ENCODE data around the gene NTRK2. TPM values are rescaled to one million over a fixed set of nuclear protein-coding genes. Genes with fewer than 3 reads are reported as not detected.

NTRK2 gene
- total and polyA plus RNA-seq, 10 of the 15 experiments (the other 5 are each of a cell fraction or from before 2014, with no cell fraction given): 0.42 to 4.6 (median 0.65) TPM

DNA sequence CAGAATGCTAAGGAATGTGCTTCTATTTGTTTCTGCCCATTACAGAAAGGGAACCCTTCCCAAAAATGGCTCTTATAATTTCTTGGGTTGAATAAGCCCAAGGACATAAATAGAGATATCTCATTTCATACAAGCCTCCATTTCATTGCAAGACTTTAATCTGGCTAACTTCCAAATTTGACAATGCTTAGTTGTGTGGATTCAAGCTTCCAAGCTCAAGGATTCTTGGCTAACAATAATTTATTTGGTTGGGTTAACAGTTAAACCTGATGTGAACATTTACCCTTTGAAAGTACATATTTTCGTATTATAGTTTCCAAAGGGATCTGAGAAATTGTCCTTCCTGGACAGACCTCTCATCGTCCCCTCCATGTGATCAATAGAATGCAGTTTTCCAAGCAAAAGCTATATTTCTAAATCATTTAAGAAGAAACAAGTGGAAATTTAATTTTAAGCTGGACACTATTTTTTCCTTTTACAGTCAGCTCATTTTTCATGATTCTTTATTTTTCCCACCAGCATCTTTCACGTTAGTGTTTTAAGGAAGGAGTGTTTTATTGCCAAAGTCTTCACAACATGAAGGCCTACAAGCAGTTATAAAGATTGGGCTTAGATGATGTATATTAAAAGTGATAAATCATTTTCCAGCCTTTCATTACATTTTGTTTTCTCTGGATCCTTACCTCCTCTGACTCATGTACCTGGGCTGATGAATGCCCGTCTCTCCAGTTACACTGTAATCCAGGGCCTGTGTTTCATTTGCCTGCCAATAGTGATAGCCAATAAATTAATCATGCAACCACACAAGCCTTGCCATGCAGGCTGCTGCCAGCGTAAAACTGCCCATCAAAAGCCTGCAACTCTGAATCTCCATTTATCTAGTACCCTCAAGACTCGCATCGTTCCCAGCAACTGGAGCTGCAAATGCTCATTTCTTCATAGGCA is 176.7 kb downstream of the NTRK2 start (continued):
- TF ChIP-seq, protein P1, sequence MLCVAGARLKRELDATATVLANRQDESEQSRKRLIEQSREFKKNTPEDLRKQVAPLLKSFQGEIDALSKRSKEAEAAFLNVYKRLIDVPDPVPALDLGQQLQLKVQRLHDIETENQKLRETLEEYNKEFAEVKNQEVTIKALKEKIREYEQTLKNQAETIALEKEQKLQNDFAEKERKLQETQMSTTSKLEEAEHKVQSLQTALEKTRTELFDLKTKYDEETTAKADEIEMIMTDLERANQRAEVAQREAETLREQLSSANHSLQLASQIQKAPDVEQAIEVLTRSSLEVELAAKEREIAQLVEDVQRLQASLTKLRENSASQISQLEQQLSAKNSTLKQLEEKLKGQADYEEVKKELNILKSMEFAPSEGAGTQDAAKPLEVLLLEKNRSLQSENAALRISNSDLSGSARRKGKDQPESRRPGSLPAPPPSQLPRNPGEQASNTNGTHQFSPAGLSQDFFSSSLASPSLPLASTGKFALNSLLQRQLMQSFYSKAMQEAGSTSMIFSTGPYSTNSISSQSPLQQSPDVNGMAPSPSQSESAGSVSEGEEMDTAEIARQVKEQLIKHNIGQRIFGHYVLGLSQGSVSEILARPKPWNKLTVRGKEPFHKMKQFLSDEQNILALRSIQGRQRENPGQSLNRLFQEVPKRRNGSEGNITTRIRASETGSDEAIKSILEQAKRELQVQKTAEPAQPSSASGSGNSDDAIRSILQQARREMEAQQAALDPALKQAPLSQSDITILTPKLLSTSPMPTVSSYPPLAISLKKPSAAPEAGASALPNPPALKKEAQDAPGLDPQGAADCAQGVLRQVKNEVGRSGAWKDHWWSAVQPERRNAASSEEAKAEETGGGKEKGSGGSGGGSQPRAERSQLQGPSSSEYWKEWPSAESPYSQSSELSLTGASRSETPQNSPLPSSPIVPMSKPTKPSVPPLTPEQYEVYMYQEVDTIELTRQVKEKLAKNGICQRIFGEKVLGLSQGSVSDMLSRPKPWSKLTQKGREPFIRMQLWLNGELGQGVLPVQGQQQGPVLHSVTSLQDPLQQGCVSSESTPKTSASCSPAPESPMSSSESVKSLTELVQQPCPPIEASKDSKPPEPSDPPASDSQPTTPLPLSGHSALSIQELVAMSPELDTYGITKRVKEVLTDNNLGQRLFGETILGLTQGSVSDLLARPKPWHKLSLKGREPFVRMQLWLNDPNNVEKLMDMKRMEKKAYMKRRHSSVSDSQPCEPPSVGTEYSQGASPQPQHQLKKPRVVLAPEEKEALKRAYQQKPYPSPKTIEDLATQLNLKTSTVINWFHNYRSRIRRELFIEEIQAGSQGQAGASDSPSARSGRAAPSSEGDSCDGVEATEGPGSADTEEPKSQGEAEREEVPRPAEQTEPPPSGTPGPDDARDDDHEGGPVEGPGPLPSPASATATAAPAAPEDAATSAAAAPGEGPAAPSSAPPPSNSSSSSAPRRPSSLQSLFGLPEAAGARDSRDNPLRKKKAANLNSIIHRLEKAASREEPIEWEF (IDR thresholded peaks at IDR 0.05; ENCODE audit: insufficient replicate concordance, low read depth, low read length): no peak
- TF ChIP-seq LARP7 (IDR thresholded peaks at IDR 0.05) (no peak), EZH2 (IDR thresholded peaks at IDR 0.05; ENCODE audit: borderline replicate concordance, control insufficient read depth, low read depth, low read length) (no peak), STAT3 (IDR thresholded peaks at IDR 0.05; ENCODE audit: low read depth, low read length) (no peak), NBN (IDR thresholded peaks at IDR 0.05) (no peak), KAT2A (conservative IDR thresholded peaks at IDR 0.05; ENCODE audit: control insufficient read depth, low read depth, low read length) (no peak), ETV6 (conservative IDR thresholded peaks at IDR 0.05 in 1 of 2, IDR thresholded peaks at IDR 0.05 in 1 of 2; ENCODE audit: borderline replicate concordance in 1 of 2, low read depth in 1 of 2) (no peak)
- TF ChIP-seq, protein P2, sequence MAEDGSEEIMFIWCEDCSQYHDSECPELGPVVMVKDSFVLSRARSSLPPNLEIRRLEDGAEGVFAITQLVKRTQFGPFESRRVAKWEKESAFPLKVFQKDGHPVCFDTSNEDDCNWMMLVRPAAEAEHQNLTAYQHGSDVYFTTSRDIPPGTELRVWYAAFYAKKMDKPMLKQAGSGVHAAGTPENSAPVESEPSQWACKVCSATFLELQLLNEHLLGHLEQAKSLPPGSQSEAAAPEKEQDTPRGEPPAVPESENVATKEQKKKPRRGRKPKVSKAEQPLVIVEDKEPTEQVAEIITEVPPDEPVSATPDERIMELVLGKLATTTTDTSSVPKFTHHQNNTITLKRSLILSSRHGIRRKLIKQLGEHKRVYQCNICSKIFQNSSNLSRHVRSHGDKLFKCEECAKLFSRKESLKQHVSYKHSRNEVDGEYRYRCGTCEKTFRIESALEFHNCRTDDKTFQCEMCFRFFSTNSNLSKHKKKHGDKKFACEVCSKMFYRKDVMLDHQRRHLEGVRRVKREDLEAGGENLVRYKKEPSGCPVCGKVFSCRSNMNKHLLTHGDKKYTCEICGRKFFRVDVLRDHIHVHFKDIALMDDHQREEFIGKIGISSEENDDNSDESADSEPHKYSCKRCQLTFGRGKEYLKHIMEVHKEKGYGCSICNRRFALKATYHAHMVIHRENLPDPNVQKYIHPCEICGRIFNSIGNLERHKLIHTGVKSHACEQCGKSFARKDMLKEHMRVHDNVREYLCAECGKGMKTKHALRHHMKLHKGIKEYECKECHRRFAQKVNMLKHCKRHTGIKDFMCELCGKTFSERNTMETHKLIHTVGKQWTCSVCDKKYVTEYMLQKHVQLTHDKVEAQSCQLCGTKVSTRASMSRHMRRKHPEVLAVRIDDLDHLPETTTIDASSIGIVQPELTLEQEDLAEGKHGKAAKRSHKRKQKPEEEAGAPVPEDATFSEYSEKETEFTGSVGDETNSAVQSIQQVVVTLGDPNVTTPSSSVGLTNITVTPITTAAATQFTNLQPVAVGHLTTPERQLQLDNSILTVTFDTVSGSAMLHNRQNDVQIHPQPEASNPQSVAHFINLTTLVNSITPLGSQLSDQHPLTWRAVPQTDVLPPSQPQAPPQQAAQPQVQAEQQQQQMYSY (CRISPR knock-in tag; IDR thresholded peaks at IDR 0.05): no peak
- TF ChIP-seq, protein P3, sequence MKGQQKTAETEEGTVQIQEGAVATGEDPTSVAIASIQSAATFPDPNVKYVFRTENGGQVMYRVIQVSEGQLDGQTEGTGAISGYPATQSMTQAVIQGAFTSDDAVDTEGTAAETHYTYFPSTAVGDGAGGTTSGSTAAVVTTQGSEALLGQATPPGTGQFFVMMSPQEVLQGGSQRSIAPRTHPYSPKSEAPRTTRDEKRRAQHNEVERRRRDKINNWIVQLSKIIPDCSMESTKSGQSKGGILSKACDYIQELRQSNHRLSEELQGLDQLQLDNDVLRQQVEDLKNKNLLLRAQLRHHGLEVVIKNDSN (IDR thresholded peaks at IDR 0.05; ENCODE audit: borderline replicate concordance, extremely low read length, insufficient read depth, low read depth, low read length): no peak
